ENCODE measurements around the gene ATR. TPM values are rescaled to one million over a fixed set of nuclear protein-coding genes. Genes with fewer than 3 reads are reported as not detected.

The ATR gene
- total RNA-seq, 1 experiment from 2014 or later = 24.7 TPM

GRCh38 chr3:142434503-142434902, 144.0 kb downstream of the ATR start:
- no peak overlapping the region for H2AFZ ChIP-seq (ENCODE audit: low read depth, low read length, poor library complexity, severe bottlenecking)
- ATAC-seq = no peak
- H3K79me2 ChIP-seq (ENCODE audit: insufficient read depth, low read length) = peaks cover 15% of the 10 kb centered on the region; the same call in 1 of the 2 replicates
- H4K20me1 ChIP-seq (ENCODE audit: insufficient read depth) = no peaks in the 10 kb centered on the region
- no peaks in the 10 kb centered on the region for H3K9me2 ChIP-seq (ENCODE audit: insufficient read depth)
- H3K9ac ChIP-seq (ENCODE audit: low read length) = no peak overlapping the region
- no peak overlapping the region for H3K27ac ChIP-seq (ENCODE audit: low read depth, low read length)
- no peak for TF ChIP-seq YY1 (IDR thresholded peaks at IDR 0.05; ENCODE audit: extremely low read depth, insufficient replicate concordance, low read depth, low read length)
- TF ChIP-seq CEBPB (IDR thresholded peaks at IDR 0.05; ENCODE audit: low read depth) = no peak
- TF ChIP-seq POLR2A (IDR thresholded peaks at IDR 0.05; ENCODE audit: borderline replicate concordance, extremely low read depth, insufficient read depth, insufficient read length) = no peak
- no peak for TF ChIP-seq EGR1 (IDR thresholded peaks at IDR 0.05; ENCODE audit: low read depth)
- no peak for TF ChIP-seq ELF1 (IDR thresholded peaks at IDR 0.05; ENCODE audit: borderline replicate concordance, low read depth)
- TF ChIP-seq ATF3 (IDR thresholded peaks at IDR 0.05) = no peak
- no peak for TF ChIP-seq TCF7L2 (IDR thresholded peaks at IDR 0.05; ENCODE audit: borderline replicate concordance, extremely low read depth, insufficient read depth, insufficient read length)
- no peak for TF ChIP-seq SRF (IDR thresholded peaks at IDR 0.05; ENCODE audit: low read depth)
- no peak for TF ChIP-seq CBX3 (IDR thresholded peaks at IDR 0.05; ENCODE audit: low read depth)
- TF ChIP-seq ZBTB33 (IDR thresholded peaks at IDR 0.05; ENCODE audit: extremely low read depth, insufficient replicate concordance, low read length) = no peak
- TF ChIP-seq EZH2phosphoT487 (IDR thresholded peaks at IDR 0.05; ENCODE audit: borderline replicate concordance) = no peak
- TF ChIP-seq JUND (IDR thresholded peaks at IDR 0.05) = no peak
- TF ChIP-seq SP1 (IDR thresholded peaks at IDR 0.05; ENCODE audit: low read depth) = no peak
- TF ChIP-seq MAX (IDR thresholded peaks at IDR 0.05) = no peak
- H3K27me3 ChIP-seq (ENCODE audit: insufficient read depth, low read length) = no peaks in the 10 kb centered on the region
- no peaks in the 10 kb centered on the region for H3K4me1 ChIP-seq (ENCODE audit: control insufficient read depth in 1 of 2, insufficient read depth in 2 of 2, low read length in 2 of 2)
- intact Hi-C loops (cut with micrococcal nuclease) = no loop called here
- POLR2A ChIA-PET = no interaction called here
- H3K4me3 ChIP-seq (replicated peaks in 1 of 2; ENCODE audit: low read depth in 1 of 2, low read length in 2 of 2) = no peak overlapping the region
- no peaks in the 10 kb centered on the region for H3K9me3 ChIP-seq (ENCODE audit: control insufficient read depth in 1 of 2, insufficient read depth in 1 of 2, low read depth in 1 of 2, low read length in 2 of 2)
- RAD21 ChIA-PET (ENCODE audit: low non-redundant PET in 1 of 2, low total read pairs in 2 of 2, uncharacterized antibody in 2 of 2, unreplicated experiment in 2 of 2) = no interaction called here
- BruUV-seq (replicated peaks) = no TSS peak
- H3K36me3 ChIP-seq (ENCODE audit: control insufficient read depth in 1 of 2, insufficient read depth in 2 of 2, low read length in 2 of 2) = no peaks in the 10 kb centered on the region
- no peak for DNase-seq (ENCODE audit: low read depth, low spot score)
- no peak overlapping the region for H3K4me2 ChIP-seq (ENCODE audit: low read length)
- CTCF ChIA-PET = no interaction called here

Measured in HCT116 (cell line).